Epidermal melanocyte (primary cell): ENCODE results near the gene PTPN1.
"Not testable (repeated sequence)": the region's sequence is repeated elsewhere in the genome, so short reads cannot be mapped to it uniquely, and the experiment has no call there.

Source experiments
- DNase-seq: peaks from one replicate; pipeline ENCODE4 v3.0.0; 2011; ENCODE audit warnings: low spot score; ENCODE audit not compliant: insufficient read length

The PTPN1 gene

DNA sequence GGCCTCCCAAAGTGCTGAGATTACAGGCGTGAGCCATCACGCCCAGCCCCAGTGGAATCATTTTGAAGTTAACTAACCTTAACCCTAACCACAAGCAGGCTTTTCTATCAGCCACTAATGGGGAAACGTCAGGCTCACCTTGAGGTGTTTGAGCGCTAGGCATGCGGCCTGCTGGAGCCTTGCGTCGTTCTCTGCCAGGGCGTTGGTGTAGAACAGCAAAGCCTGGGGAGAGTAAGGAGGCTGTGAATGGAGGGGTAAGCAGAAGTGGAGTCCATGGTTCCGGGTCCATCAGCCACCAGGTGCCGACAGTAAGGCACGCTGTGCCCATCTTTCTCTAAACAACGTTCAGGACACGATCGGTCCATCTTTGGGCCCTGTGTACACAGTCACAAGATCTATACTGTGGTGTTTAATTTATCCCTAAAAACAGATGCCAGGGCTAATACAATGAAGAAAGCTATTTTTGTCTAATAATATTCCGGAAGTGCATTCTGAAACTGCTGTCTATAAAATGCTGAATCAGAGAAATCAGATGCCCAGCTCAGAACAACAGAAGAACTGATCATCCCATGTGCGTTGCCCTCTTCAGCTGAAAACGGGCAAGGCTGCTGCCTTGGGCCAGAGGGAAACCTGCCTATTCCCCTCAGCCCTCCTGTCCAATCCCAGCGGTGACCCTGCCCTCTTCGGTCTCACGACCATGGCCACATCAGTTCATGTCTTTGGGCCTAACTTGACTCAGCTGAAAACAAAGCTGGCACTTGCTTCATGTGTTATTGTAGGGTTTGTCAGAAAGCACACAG lies 79.6 kb downstream of the PTPN1 start:
- DNase-seq = peak; percentile 58

DNA sequence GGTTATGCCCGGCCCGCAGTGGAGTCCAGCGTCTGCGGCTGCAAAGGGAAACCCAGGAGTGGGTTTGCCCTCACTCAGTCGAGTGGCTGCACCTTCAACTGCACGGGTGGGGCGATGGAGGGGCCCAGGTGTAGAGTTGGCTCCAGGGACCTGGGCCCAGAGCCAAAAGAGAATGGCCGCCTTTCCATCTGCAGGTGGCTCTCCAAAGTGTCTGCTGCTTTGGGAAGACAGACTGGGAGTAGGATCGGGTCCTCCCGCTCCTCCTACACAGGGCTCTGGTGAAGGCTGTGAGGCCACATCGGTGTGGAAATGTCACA lies 80.1 kb downstream of the PTPN1 start:
- DNase-seq = no peak

DNA sequence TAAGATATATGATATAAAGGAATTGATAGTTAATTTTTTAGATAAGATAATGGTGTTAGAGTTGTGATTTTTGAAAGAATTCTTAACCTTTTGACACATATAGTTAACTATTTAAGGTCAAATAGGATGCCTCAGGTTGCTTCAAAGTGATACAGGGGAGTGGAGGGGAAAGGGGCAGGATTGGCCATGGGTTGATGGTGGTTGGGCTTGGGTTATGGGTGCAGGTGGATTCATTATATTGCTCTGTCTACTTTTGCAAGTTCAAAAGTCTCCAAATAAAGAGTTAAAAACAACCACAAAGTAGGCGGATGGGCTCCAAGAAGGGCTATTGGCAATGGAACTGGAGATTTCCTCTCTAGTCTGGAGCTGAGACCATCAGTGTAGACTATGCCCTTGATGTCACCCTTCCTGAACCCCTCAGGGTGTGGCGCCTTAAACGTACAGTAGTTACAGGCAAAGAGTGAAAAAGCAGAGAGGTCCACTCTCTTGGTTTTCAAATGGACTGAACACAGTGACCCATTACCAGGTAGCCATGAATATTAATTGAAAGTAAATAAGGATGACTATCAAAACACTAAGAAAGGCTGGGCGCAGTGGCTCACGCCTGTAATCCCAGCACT lies 81.2 kb downstream of the PTPN1 start:
- no peak for DNase-seq

DNA sequence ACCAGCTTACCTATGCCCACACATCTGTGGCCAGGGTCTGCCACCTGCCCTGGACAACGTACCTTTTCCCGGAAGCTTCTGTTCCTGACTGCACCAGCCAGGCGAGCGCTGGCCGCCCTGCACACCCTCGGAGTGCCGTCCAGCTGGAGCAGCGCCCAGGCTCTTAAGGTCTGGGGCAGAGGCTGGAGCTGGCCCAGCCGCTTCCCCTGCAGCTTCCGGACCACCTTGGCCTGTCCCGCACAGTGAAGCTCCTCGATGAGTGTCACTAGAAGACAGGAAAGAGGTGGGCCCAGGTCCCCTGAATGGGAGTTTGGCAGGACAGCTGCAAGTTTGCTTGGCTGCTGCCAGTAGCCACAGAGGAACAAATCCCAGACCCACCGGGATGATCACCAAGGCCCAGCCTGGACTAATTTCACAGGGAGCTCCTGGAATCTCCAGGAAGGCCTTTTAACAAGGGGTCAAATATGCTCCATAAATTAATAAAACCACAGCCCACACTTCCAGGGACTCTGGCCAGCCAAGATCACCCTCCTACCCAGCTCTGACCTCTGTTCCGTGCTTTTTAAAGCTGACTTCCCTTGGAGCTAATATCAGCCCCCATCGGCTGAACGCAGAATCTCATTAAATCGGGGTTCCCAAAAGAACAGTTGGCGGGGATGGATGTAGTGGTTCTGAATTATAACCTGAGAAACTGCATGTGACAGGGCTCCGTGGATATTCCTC lies 82.3 kb downstream of the PTPN1 start:
- no peak for DNase-seq

DNA sequence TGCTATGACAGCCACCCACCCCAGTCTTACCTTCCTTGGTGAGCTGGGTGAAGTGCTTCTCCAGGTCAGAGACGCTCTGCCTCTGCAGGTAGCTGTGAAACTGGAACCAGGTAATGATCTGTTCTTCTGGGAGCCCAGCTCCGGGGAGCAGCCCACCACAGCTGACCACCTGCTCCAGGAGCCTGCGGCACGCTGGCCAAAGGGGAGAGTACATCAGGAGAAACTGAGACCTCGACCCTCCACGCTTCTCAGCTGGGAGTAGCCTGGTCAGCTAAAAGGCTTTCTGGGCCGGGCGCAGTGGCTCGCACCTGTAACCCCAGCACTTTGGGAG lies 82.8 kb downstream of the PTPN1 start:
- DNase-seq = no peak

DNA sequence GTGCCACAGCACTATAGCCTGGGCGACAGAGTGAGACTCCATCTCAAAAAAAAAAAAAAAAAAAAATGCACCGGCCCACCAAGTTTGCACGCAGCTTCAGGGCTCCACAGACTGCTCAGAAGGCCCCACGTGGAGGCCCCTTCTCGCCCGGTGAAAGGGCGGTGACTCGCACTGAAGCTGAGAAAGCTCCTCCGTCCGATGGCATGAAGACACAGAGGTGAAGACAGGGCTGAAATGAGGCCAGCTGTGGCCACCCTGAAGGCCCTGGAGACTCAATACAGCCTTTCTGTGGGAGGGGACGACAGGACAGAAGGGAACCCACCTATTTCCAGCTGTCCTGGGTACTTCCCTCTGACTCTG lies 84.0 kb downstream of the PTPN1 start:
- DNase-seq = no peak

DNA sequence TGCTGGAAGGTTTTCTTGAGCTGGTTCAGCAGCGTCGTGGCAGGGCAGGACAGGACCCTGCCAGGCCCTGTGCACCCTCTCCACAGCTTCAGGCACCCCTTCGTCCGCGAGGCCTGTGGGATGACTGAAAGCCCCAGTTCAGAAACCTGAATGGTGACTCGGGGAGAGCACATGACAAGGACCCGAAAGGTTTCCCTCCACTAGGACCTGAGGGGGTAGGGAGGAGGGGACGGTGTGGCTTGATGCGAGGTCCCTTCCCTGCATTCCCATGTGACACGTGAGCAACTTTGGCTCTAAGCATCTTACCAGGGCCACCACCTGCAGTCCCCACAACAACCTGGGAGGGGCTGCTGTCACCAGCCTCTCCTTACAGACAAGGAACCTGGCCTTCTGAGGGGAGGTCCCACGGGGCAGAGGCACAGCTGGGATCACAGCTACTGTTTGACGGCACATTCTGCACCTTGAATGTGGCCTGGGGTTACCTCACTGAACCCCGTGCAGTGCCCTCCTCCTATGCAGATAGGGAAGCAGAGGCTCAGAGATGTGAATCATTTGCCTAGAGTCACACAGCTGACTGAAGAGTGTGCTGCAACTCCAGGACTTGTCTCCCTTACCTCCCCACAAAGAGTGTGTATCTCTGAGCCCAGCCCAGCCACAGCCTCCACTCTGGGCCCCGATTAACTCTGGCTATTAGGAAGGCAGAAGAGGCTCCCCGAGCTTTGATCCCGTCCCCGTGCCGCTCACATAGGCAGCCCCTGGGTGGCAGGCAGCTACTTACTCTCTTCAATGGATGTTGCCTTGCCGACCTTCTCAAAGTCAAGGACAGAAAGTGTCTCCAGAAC lies 84.6 kb downstream of the PTPN1 start:
- no peak for DNase-seq

DNA sequence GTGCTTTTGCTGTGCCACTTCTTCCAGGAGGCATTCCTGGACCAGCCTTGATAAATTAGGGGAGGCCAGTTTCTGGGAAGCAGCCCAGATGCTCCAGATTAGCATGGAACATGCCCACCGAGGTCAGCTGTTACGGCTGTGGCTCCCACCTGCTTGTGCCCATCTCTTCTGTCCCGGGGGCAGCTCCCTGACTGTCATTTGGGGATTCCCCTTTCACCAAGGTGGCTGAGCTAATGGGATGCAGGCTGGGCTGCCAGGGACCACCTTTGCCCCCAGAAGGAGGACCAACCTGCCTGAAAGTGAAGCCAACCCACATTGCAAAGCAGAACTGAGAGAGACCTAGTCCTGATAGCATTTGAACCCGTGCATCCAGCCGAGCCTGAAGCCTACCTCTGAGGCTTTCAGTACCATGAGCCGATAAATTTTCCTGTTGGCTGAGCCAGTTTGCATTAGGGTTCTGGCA lies 85.3 kb downstream of the PTPN1 start:
- DNase-seq = no peak

DNA sequence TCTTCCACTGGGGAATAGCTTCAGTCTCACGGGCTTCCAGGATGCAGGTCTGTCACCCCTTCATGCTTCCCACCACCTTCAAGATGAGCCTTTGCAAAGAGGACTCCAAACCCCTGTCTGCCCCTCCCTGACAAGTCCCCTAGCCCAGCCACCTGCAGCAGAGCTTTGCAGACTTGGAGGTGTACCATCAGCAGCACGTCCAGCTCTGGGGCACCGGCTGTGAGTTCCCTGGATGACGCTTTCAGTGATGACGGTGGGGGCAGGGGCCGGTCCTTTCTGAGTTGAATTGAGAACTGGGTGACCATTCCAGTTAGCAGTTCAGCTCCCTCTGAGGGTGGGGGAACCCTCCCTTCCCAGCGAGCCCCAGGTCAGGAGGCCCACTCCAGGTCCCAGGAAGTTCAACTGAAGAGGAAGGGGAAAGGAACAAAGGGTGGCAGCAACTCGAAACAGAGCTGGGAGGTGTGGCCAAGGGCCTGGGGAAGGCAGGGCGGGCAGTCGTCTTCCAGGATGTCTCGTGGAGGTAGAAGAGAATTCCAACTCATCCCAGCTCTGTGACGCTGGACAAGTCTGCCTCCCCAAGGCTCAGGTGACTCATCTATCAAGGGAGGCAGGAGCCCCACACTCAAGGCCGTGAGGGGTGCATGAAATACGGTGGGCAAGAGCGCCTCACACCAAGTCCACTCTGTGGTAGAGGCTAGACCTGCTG lies 86.0 kb downstream of the PTPN1 start:
- DNase-seq = no peak

DNA sequence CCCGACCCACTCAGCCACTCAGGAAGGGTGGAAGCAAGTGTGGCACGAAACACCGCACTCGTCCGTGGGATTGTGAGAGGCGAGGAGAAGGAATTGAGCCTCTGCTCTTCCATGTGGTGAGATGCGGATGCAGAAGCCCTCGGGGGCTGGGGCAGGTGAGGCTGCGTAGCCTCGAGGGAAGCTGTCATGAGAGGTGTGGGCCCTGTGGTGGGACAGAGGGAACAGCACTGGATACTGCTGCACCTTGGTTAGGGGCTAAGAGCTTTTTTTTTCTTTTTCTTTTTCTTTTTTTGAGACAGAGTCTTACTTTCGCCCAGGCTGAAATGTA lies 86.5 kb downstream of the PTPN1 start:
- no peak for DNase-seq

DNA sequence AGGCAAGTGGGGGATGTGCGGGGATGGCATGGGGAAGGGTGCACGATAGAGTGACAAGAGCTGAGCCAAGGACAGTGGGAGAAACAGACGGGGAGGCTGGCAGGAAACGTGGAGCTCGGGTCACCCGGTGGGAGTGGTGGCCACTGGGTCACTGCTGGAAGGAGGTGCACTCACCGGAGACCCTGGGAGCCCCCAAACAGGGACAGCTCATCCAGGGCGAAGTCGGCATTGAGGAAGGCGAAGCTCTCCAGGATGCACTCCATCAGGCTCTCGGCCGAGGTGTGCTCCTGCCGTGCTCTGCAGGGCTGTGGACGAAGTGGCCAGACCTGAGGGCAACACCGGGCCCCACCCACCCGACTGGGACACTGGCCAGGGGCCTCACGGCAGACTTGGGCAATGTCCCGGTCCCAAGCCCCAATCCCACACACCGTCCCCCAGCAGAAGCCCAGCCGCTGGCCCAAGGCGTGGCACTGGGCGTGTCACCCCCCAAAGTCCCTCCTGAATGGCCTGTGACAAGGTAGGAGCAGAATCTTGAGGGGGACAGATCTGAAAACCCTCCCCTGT lies 87.3 kb downstream of the PTPN1 start:
- no peak for DNase-seq

DNA sequence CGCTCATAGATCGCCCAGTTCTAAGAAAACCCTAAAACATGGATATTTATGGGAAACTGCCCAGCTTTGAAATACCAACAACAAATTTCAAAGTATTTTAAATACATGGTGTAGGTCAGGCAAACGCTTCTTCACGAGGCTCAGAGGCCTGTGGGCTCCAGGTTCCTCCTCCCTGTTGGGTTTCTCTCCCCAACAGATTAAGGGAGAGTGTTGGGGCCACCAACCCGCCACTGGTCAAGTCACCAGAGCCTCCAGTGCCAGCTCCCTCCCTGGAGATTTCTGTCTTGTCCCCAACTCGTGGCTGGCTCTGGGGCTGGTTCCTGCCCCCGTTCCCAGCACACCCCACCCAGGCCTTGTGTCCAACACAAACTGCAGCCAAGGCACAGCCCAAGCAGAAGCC lies 87.9 kb downstream of the PTPN1 start:
- no peak for DNase-seq

DNA sequence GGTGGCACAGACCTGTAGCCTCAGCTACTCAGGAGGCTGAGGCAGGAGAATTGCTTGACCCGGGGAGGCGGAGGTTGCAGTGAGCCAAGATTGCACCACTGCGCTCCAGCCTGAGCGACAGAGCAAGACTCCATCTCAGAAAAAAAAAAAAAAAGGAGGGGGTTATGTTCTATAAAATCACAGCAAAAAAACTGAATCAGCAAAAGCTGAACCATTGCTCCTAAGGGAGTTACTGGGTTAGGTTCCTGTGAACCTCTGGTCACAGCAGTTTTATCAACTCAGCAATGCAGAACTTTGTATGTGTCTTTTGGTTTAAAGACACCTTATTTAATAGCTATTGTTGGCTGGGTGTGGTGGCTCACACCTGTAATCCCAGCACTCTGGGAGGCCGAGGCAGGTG lies 88.6 kb downstream of the PTPN1 start:
- DNase-seq = not testable (repeated sequence)

DNA sequence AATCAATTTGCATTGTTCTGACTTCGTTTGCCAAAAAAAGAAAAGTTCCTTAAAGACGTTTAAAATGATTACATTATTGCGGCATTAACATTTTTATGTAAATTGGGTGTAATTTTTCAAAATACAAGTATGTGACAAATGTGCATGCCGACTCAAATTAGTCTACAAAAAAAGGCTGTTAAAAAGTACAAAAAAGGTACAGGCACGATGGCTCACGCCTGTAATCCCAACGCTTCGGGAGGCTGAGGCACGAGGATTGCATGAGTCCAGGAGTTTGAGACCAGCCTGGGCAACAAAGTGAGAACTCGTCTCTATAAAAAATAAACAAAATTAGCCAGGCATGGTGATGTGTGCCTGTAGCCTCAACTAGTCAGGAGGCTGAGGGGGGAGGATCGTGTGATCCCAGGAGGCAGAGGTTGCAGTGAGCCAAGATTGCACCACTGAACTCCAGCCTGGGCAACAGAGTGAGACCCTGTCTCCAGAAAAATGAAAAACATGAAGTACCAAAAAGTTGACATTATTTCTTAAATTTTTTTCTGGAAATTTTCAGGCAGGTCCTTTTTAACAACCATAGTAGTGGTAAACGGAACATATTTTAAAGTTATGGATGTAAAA lies 90.2 kb downstream of the PTPN1 start:
- no peak for DNase-seq

DNA sequence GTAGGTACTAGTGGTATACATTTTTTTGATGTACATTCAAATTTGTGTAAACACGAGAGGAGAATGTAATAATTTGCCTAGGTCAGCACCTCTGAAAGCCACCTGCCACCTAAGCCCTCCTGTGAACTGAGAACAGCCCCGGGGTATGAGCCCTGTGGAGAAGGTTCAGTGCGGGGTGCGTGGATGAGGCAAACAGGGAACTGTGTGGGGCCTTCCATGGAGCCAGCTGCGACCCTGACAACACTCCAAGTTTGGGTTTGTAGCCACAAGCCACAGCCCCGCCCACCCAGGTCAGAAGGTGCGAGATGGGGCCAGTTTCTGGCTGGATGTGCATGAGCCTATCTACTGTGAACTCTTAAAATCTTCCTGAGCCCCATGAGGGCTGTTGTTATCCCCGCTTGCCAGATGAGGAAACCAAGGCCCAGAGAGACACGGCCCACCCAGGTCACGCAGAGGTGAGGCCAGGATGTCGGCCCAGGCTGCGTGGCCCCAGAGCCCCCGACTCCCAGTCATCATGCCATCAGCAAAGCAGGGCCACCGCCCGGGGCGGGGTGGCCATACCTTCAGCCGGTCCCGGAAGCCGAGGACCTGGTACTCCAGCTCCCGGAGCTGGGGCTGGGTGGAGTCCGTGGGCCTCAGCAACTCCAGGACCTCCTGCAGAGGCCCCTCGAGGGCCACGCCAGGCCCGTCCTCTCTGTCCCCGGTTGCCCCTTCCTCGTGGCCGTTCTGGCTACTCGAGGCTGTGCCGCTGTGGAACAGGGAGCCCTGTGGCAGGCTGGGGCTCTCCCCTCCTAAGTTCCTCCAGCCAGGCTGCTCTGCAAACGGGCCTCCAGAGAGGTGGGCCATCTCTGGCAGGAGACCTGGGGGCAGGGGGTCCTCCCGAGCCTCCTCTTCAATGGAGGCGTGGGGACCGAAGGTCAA lies 91.6 kb downstream of the PTPN1 start:
- no peak for DNase-seq

DNA sequence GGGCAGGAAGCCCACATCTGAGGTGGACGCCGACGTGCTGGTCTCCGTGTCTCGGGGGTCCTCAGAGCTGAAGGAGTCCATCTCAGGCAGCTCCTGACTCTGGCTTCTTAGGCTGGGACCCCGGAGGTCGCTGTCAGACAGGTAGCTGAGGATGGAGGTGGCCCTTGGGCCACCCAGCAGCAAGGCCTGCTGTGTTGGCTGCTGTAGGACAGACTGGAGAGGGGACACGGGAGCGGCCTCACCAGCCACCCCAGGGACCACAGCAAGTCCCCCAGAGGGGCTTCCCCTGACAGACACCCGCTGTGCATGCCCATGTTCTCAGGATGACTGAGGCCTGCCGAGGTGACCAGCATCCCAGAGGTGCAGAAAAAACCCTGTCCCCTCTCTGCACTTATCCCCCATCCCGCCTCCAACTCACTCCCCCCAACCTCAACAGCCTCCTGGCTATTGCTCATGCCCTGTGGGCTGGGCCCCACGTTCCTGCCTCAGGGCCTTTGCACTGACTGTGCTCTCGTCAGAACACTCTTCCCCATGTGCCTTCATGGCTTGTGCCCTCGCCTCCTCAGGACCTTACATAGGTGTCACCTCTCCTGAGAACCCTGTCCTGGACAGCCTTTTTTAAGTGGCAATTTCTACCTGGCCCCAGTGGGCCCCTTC lies 92.4 kb downstream of the PTPN1 start:
- DNase-seq = no peak

DNA sequence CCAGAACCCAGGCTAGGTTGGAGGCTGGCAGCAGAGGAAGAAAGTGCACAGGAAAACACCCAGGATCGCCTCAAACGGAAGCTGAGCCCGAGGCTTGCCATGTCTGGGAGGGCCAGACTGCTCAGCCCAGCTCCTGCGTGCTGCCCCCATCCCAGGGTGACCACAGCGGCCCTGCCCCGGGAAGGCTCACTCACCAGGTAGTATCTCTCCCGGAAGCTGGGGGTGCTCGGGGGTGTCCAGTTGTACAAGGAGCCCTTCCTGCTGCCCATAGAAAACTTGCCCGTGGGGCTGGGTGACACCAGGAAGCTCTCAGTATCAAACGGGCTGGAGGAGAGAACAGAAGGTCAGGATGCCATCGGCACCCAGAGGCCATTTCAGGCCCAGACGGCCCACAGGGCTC lies 94.3 kb downstream of the PTPN1 start:
- no peak for DNase-seq

DNA sequence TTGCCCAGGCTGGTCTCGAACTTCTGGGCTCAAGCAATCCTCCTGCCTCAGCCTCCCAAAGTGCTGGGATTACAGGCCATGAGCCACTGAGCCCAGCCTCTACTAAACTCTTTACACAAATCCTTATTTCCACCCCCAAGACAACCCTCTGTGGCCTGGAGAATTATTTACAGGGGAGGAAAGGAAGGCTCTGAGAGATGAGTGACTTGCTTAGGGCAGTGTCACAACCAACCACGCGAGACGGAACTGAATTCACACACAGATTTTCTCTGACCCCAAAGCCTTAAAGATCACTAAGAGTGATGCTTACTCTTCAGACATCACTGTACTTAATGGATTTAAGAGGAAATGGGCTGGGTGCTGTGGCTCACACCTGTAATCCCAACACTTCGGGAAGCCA lies 95.0 kb downstream of the PTPN1 start:
- DNase-seq = no peak

DNA sequence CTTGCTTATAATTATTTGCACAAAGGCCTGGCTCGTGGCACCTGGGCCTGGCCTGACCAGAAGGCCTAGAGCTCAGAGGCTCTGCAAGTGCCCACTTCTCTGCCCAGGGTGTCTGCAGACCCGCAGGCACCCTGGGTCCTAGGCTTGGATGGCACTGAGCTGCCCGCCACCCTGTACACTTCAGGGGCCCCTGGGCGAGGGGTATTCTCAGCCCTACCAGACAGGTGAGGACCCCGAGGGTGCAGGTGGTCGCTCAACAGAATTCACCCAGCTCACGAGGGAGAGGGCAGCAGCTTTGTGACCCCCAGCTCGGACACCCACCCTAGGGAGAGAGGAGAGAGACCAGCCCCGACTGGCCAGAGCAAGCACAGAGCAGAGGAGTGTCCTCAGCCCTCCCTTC lies 97.3 kb downstream of the PTPN1 start:
- no peak for DNase-seq
